Spinal cord (tissue), 10 donors: ENCODE measurements around the gene PIANP. TPM values are rescaled to one million over a fixed set of nuclear protein-coding genes. Genes with fewer than 3 reads are reported as not detected.

Experiments used
- DNase-seq, 6 donors: peaks; one replicate each; pipeline versions ENCODE4 v3.0.0 to v3.0.0-alpha.2; 2013 to 2015; ENCODE audit warnings: low spot score in 6 of 6, low read depth in 4 of 6
- H3K27ac ChIP-seq: one replicate; pipeline ENCODE4 v1.5.1; 2013; ENCODE audit warnings: low read depth, low read length, control low read depth
- H3K27me3 ChIP-seq: one replicate; pipeline ENCODE4 v1.6.1; 2013; ENCODE audit warnings: low read length; ENCODE audit not compliant: control insufficient read depth, insufficient read depth
- H3K36me3 ChIP-seq: one replicate; pipeline ENCODE4 v1.6.1; 2013; ENCODE audit warnings: low read length; ENCODE audit not compliant: control insufficient read depth, insufficient read depth
- H3K4me1 ChIP-seq: one replicate; pipeline ENCODE4 v1.6.1; 2013; ENCODE audit warnings: low read length; ENCODE audit not compliant: control insufficient read depth, insufficient read depth
- H3K4me3 ChIP-seq: one replicate; pipeline ENCODE4 v1.5.1; 2013; ENCODE audit warnings: low read depth, low read length, control low read depth
- H3K9me3 ChIP-seq: one replicate; pipeline ENCODE4 v1.6.1; 2013; ENCODE audit warnings: low read length; ENCODE audit not compliant: control insufficient read depth, insufficient read depth
- WGBS: methylation state at CpG from one replicate; pipeline ENCODE4 v1.1.5; 2013; ENCODE audit warnings: missing lambda C conversion rate; ENCODE audit not compliant: insufficient coverage; 5-methylcytosine and 5-hydroxymethylcytosine counted together
- polyA plus RNA-seq, 2 donors: library from polyadenylated mRNA; unstranded; fragments of 120-200 nt; gene quantifications; one replicate each; pipeline ENCODE4 v1.2.1, GENCODE V29; 2013; ENCODE audit not compliant: insufficient read length in 2 of 2
- total RNA-seq, 2 donors: library from RNA; depleted of rRNA in 1 of 2; stranded (reverse); fragments of 120-200 nt in 1 of 2; fragments of >200 nt in 1 of 2; gene quantifications; one replicate each; pipeline versions ENCODE4 v1.2.3 to v1.2.4, GENCODE V29; 2013 to 2014
- donor health status: healthy.

PIANP gene
- total and polyA plus RNA-seq, 4 donors = 2.0 to 86.8 (median 42.7) TPM

DNA sequence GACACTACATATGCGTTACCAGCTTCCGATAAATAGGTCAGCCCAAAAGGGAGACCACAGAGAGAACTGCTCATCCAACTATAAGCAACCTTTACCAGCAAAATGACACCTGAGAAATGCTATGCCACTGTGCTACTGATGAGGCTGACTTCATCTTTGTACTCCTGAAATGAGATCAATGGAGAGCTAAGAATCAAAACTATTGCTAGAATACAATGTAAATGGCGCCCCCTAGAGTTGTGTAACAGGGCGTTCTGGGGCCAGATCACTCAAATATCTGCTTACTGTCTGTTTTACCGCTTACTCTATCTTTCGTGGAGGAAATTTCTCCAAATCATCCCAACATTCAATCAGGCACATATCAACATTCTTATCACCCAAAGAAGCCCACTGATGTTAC lies 16.0 kb downstream of the PIANP start:
- WGBS = 59% methylated on average over 6 of the region's 6 CpGs
- Histone ChIP-seq H3K4me3 (no peak overlapping the region), H3K4me1 (peaks cover 11% of the 10 kb centered on the region), H3K27me3 (no peaks in the 10 kb centered on the region), H3K36me3 (peaks cover 26% of the 10 kb centered on the region), H3K27ac (no peak overlapping the region), H3K9me3 (no peaks in the 10 kb centered on the region)
- DNase-seq = peak in 2 of 6 donors; percentile 48 to 70

DNA sequence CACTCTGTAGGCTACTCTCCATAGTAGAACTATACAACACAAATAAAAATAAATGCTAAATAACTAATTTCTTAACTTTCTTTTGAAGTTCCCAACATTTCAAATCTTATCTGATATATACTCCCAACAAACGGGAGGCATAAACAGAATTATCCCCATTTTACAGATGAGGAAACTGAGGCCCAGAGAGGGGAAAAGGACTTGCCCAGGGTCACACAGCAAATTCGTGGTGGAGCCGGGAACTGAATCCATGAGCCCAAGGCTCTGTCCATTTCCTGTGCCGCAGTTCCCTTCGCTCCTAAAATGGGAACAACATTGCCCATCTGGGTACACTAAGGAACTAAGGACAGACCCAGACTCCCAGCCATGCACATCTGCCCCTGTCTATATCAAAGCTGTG lies 23.7 kb downstream of the PIANP start:
- Histone ChIP-seq H3K9me3 (no peaks in the 10 kb centered on the region), H3K4me1 (no peaks in the 10 kb centered on the region), H3K36me3 (peaks cover 54% of the 10 kb centered on the region), H3K27me3 (no peaks in the 10 kb centered on the region), H3K27ac (no peak overlapping the region), H3K4me3 (no peak overlapping the region)
- DNase-seq = no peak
- WGBS = 94% methylated on average over 5 of the region's 5 CpGs

DNA sequence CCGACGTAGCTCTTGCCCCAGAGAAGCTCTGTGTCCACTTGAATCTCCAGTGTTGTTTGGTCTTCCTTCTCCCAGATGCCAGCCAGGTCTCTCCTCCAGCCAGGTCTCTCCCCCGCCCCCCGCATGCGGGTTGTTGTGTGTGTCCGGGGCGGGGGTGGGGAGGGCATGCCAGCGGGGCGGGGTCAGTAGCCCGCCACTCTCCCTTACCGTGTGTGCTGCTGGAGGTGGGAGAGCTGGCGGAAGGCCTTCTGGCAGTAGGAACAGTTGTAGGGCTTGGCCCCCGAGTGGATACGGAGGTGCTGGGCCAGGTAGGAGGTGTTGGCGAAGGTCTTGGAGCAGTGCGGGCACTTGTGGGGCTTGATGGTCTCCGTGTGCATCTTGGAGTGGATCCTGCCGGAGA lies 28.5 kb downstream of the PIANP start:
- peaks cover 68% of the 10 kb centered on the region for H3K36me3 ChIP-seq
- no peak overlapping the region for H3K4me3 ChIP-seq
- no peaks in the 10 kb centered on the region for H3K4me1 ChIP-seq
- H3K27ac ChIP-seq = no peak overlapping the region
- WGBS = 88% methylated on average over 13 of the region's 18 CpGs
- DNase-seq = no peak
- H3K9me3 ChIP-seq = no peaks in the 10 kb centered on the region
- H3K27me3 ChIP-seq = no peaks in the 10 kb centered on the region

DNA sequence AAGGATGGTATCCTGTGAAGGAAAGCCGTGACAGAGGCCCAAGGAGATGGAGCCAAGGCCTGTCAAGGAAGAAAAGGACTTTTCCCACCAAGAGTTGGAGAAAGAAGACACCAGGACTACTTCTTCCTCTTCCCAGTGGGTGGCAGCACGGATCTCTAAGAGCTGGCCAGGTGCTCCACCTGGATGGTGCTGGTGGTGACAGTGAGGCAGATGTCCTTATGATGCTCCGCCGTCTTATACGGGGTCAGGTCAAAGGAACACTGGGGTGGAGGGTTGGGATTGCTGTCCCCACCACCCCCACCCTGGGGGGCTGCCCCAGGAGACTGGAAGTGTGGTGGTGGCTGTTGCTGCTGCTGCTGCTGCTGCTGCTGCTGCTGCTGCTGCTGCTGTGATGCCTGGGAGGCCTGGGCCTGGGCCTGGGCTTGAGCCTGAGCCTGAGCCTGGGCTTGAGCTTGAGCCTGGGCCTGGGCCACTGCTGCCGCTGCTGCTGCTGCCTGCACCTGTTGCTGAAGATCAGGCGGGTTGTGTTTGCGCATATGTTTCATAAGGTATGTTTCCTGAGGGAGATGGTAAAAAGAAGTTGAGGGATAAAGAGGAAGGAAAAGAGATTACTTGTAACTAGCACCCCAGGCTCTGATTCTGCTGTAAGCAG lies 32.9 kb downstream of the PIANP start:
- peaks cover 61% of the 10 kb centered on the region for H3K36me3 ChIP-seq
- H3K4me3 ChIP-seq = no peak overlapping the region
- H3K27me3 ChIP-seq = no peaks in the 10 kb centered on the region
- 100% methylated on average over 4 of the region's 8 CpGs for WGBS
- peaks cover 4% of the 10 kb centered on the region for H3K4me1 ChIP-seq
- H3K9me3 ChIP-seq = no peaks in the 10 kb centered on the region
- no peak overlapping the region for H3K27ac ChIP-seq
- peak in 1 of 6 donors; percentile 46 for DNase-seq

DNA sequence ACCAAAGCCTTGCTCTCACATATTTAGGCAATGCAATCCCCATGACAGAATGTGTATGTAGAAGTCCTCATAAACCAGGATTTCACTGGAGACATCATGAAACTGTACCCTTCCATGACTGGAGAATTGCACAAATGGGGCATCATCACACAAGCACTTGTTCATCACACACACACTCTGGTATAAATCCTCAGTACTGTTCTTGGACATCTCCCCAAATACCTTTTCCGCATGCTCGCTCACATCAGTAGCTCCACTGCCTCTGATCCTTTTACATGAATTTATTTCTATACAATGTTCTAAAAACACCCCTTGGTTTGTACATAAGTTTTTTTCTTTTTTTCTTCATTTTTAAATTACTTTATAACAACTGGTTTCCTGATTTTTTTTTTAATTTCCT lies 34.4 kb downstream of the PIANP start:
- no peaks in the 10 kb centered on the region for H3K9me3 ChIP-seq
- no peak for DNase-seq
- WGBS = no CpG with 5 or more reads among the region's 2 CpGs
- H3K4me3 ChIP-seq = no peak overlapping the region
- no peak overlapping the region for H3K27ac ChIP-seq
- H3K27me3 ChIP-seq = no peaks in the 10 kb centered on the region
- H3K4me1 ChIP-seq = peaks cover 4% of the 10 kb centered on the region
- peaks cover 46% of the 10 kb centered on the region for H3K36me3 ChIP-seq

DNA sequence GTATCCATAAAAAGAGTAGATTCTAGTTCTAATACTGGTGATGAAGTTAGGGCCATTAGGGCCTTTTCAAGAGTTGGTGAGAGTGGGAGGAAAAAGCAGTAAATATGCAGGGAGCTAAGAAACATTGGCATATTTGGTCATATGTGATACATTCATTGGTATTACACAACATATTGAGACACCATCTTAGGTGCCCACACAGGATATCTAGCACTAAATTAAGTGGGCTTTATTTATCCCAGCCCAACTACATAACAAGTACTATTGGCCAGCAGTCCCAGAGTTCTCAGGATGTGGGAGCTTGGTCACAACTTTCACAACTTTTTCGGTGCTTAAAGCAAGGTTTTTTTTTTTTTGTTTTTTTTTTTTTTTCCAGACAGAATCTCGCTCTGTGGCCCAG lies 35.7 kb downstream of the PIANP start:
- 90% methylated on average over 2 of the region's 2 CpGs for WGBS
- no peak for DNase-seq

DNA sequence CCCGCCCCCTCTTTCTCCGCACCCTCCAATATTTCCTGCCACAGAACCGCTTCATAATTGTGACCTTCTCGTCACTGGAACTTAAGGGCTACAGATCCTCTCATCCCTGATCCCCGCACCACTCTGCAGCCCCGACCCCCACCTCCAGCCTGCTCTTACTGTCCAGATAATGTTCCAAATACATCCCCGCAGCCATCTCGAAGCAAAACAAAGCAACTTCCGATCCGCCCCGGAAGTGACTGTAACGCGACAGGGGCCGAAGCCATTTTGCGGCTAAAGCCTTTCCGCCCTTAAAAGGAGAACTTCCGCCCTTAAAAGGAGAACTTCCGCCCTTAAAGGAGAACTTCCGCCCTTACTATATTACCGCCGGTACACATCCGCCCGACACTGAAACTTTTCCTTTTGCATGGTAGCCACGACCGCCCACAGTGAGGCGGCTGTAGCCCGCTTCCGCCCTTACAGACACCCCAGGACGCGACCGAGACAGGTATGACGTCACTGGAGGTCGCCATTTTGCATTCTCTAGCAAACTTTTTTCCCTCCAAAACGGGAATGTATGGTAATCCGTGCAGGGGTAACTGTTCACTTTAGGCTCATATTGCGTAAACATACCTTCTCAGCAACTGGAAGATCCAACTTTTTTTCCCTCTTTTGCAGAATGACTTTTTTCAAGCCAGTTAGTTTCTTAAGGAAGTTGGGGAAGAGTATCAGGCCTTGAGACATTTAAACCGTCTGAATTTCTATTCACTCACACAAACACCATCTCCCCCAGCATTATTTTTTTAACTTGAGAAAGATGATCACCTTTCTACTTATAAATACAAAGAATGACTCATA lies 37.5 kb downstream of the PIANP start, which contains the start of gene ING4:
Gene ING4 (minus strand): TSS at position 214 of the 837 bp plus-strand sequence. CDS start 18 bp downstream, at position 196.
- H3K27ac ChIP-seq = peak within 1 kb of the TSS; percentile 95
- no peaks in the 10 kb centered on the region for H3K27me3 ChIP-seq
- DNase-seq = peak; percentile 95 to 100 (median 98)
- H3K9me3 ChIP-seq = no peaks in the 10 kb centered on the region
- peaks cover 4% of the 10 kb centered on the region for H3K4me1 ChIP-seq
- WGBS = under 1% methylated on average over 27 of the region's 37 CpGs
- H3K36me3 ChIP-seq = peaks cover 32% of the 10 kb centered on the region
- peak within 1 kb of the TSS; percentile 93 for H3K4me3 ChIP-seq

More for the DNA sequence above, 35.7 kb downstream of the PIANP start:
- H3K27me3 ChIP-seq = no peaks in the 10 kb centered on the region
- H3K36me3 ChIP-seq = peaks cover 34% of the 10 kb centered on the region
- H3K9me3 ChIP-seq = no peaks in the 10 kb centered on the region
- H3K27ac ChIP-seq = no peak overlapping the region
- peaks cover 4% of the 10 kb centered on the region for H3K4me1 ChIP-seq
- H3K4me3 ChIP-seq = no peak overlapping the region

DNA sequence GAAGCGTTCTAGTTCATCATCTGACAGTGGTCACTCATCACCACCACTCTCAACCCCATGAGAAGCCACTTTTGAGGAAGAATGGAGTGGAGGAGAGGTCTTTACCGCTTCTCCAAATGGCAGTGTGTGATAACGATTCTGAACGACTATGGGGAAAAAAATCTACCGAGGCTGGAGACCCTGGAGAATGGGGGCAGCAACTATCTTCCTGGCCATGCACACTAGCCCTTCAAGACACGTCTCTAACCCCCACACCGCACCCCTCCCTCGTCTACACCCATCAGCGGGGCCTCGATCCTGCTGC lies 38.1 kb downstream of the PIANP start:
- H3K27ac ChIP-seq = peak overlapping the region; percentile 84
- DNase-seq = no peak
- H3K27me3 ChIP-seq = no peaks in the 10 kb centered on the region
- H3K4me1 ChIP-seq = peaks cover 4% of the 10 kb centered on the region
- peak overlapping the region; percentile 93 for H3K4me3 ChIP-seq
- H3K36me3 ChIP-seq = peaks cover 27% of the 10 kb centered on the region
- no peaks in the 10 kb centered on the region for H3K9me3 ChIP-seq
- 0% methylated on average over 9 of the region's 10 CpGs for whole genome bisulfite sequencing

DNA sequence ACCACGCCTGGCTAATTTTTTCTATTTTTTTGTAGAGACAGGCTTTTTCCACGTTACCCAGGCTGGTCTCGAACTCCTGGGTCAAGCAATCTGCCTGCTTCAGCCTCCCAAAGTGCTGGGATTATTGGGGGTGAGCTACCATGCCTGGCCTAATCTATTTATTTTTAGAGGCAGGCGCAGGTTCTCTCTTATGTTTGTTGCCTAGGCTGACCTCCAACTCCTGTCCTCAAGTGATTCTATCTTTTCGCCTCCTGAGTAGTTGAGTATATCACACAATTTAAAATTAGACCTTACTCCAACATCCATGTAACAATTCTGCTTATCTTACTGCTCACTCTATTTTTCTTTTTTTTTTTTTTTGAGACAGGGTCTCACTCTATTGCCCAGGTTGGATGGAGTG lies 46.6 kb downstream of the PIANP start:
- Histone ChIP-seq H3K4me3 (no peak overlapping the region), H3K27ac (no peak overlapping the region), H3K36me3 (peaks cover 70% of the 10 kb centered on the region), H3K27me3 (no peaks in the 10 kb centered on the region), H3K9me3 (no peaks in the 10 kb centered on the region), H3K4me1 (no peaks in the 10 kb centered on the region)
- no peak for DNase-seq
- 93% methylated on average over 2 of the region's 5 CpGs for WGBS

DNA sequence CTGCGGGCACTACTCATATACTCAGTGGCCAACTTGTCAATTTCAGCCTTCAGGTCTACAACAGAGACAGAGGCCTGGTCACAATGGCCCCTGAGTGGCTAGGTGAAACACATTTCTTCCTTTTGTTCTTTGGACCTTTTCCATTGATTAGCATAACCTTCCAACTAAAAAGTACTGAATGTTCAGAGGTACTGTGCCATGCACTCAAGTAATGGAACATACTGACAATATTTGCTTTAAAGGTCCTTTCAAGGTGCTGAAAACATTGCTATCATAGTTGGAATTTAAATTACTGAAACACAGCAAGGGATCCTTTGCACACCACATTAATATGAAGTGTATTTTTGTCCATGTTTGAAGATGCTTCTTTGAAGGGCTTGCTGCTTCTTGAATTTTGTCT lies 47.3 kb downstream of the PIANP start:
- no peak for DNase-seq
- WGBS = 100% methylated on average over 1 of the region's 1 CpG
- Histone ChIP-seq H3K27ac (no peak overlapping the region), H3K4me3 (no peak overlapping the region), H3K27me3 (no peaks in the 10 kb centered on the region), H3K9me3 (no peaks in the 10 kb centered on the region), H3K4me1 (no peaks in the 10 kb centered on the region), H3K36me3 (peaks cover 70% of the 10 kb centered on the region)
